Gastrocnemius medialis (tissue), 4 donors: ENCODE measurements around the gene PDE10A.

ENCODE experiments used
- CTCF ChIP-seq, 5 experiments: fragments of 450-650 bp in 3 of 5; fragments of 200-600 bp in 2 of 5; sonication (generic) in 2 of 5; IDR thresholded peaks in 4 of 5; conservative IDR thresholded peaks in 1 of 5; 1 replicate in 4 of 5; 2 replicates in 1 of 5; pipeline ENCODE4 v1.5.1; 2016 to 2019; ENCODE audit warnings: antibody characterized with exemption in 5 of 5, mild to moderate bottlenecking in 3 of 5, moderate library complexity in 3 of 5
- POLR2A ChIP-seq, 2 donors: fragments of 450-650 bp; IDR thresholded peaks; one replicate each; pipeline ENCODE4 v1.6.1; 2017; ENCODE audit warnings: antibody characterized with exemption in 2 of 2, mild to moderate bottlenecking in 2 of 2, moderate library complexity in 2 of 2

GRCh38 chr6:165661664-165662025, 1.4 kb downstream of the PDE10A start:
- TF ChIP-seq CTCF (IDR thresholded peaks at IDR 0.05 in 4 of 5, conservative IDR thresholded peaks at IDR 0.05 in 1 of 5) (no peak), POLR2A (IDR thresholded peaks at IDR 0.05) (no peak)
